Prostate gland (tissue), 2 donors: ENCODE data around the gene STK25.

Experiments used
- CTCF ChIP-seq, 4 experiments: fragments of 200-600 bp in 2 of 4; fragments of 450-650 bp in 2 of 4; sonication (generic) in 2 of 4; IDR thresholded peaks; 1 replicate in 3 of 4; 2 replicates in 1 of 4; pipeline ENCODE4 v1.5.1; 2016 to 2019; ENCODE audit warnings: antibody characterized with exemption in 4 of 4, mild to moderate bottlenecking in 2 of 4, moderate library complexity in 2 of 4
- POLR2A ChIP-seq: fragments of 450-650 bp; IDR thresholded peaks from one replicate; pipeline ENCODE4 v1.6.1; 2016; ENCODE audit warnings: antibody characterized with exemption, mild to moderate bottlenecking

- TF ChIP-seq CTCF (IDR thresholded peaks at IDR 0.05) (no peak), POLR2A (no peak)
Measured at GRCh38 chr2:241545523-241546473, 37.4 kb upstream of the STK25 start.
